ENCODE results near the gene TYSND1. TPM values are rescaled to one million over a fixed set of nuclear protein-coding genes. Genes with fewer than 3 reads are reported as not detected.

The TYSND1 gene
- total and polyA plus RNA-seq, 2 of the 13 experiments (the other 11 are each of a cell fraction or from before 2014, with no cell fraction given): 3.3 to 8.9 TPM

GRCh38 chr10:70090951-70091350, 55.5 kb downstream of the TYSND1 start (continued):
- TF ChIP-seq ZNF720 (CRISPR knock-in tag; IDR thresholded peaks at IDR 0.05): no peak
- no peak for TF ChIP-seq ZNF629 (CRISPR knock-in tag; conservative IDR thresholded peaks at IDR 0.05)
- no peak for TF ChIP-seq ZNF101 (CRISPR knock-in tag; IDR thresholded peaks at IDR 0.05; ENCODE audit: borderline replicate concordance, low read depth)
- TF ChIP-seq ONECUT2 (CRISPR knock-in tag; IDR thresholded peaks at IDR 0.05): peak; percentile 89
- peak; percentile 97 for TF ChIP-seq BCL6 (CRISPR knock-in tag; IDR thresholded peaks at IDR 0.05)
- no peak for TF ChIP-seq ZNF20 (CRISPR knock-in tag; IDR thresholded peaks at IDR 0.05)
- no peak for TF ChIP-seq TBP (CRISPR knock-in tag; IDR thresholded peaks at IDR 0.05)
- 0 out of 2 replicates have a peak, but pooled peaks have one; percentile 30 for TF ChIP-seq HOXA5 (CRISPR knock-in tag; IDR thresholded peaks at IDR 0.05)
- TF ChIP-seq SP5 (CRISPR knock-in tag; IDR thresholded peaks at IDR 0.05; ENCODE audit: borderline replicate concordance, low read depth): peak; percentile 62; the same call in 1 of the 2 replicates
- TF ChIP-seq PPARG (CRISPR knock-in tag; conservative IDR thresholded peaks at IDR 0.05): peak; percentile 96
- peak; percentile 30; the same call in 1 of the 2 replicates for TF ChIP-seq FOXK2 (IDR thresholded peaks at IDR 0.05)
- TF ChIP-seq, protein P1, sequence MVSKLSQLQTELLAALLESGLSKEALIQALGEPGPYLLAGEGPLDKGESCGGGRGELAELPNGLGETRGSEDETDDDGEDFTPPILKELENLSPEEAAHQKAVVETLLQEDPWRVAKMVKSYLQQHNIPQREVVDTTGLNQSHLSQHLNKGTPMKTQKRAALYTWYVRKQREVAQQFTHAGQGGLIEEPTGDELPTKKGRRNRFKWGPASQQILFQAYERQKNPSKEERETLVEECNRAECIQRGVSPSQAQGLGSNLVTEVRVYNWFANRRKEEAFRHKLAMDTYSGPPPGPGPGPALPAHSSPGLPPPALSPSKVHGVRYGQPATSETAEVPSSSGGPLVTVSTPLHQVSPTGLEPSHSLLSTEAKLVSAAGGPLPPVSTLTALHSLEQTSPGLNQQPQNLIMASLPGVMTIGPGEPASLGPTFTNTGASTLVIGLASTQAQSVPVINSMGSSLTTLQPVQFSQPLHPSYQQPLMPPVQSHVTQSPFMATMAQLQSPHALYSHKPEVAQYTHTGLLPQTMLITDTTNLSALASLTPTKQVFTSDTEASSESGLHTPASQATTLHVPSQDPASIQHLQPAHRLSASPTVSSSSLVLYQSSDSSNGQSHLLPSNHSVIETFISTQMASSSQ (IDR thresholded peaks at IDR 0.05; ENCODE audit: low read depth): peak; percentile 97
- TF ChIP-seq, protein P1 (CRISPR knock-in tag; IDR thresholded peaks at IDR 0.05; ENCODE audit: borderline replicate concordance): peak; percentile 98
- 0 out of 2 replicates have a peak, but pooled peaks have one; percentile 9 for TF ChIP-seq ZNF709 (CRISPR knock-in tag; IDR thresholded peaks at IDR 0.05)
- peak; percentile 22; the same call in 1 of the 2 replicates for TF ChIP-seq MNT (IDR thresholded peaks at IDR 0.05)
- no peak for TF ChIP-seq ZNF317 (CRISPR knock-in tag; IDR thresholded peaks at IDR 0.05)
- no peak for TF ChIP-seq TCF12 (IDR thresholded peaks at IDR 0.05)
- 0 out of 2 replicates have a peak, but pooled peaks have one; percentile 27 for TF ChIP-seq TCF12 (CRISPR knock-in tag; IDR thresholded peaks at IDR 0.05)
- TF ChIP-seq SPEN (CRISPR knock-in tag; IDR thresholded peaks at IDR 0.05; ENCODE audit: low read depth): peak; percentile 72
- peak; percentile 71; the same call in 1 of the 2 replicates for TF ChIP-seq SMAD3 (CRISPR knock-in tag; IDR thresholded peaks at IDR 0.05)
- peak; percentile 52; the same call in 1 of the 2 replicates for TF ChIP-seq ZMYM4 (CRISPR knock-in tag; IDR thresholded peaks at IDR 0.05)
- TF ChIP-seq MIER3 (CRISPR knock-in tag; IDR thresholded peaks at IDR 0.05; ENCODE audit: borderline replicate concordance): peak; percentile 77; the same call in 1 of the 2 replicates
- TF ChIP-seq TCF7 (IDR thresholded peaks at IDR 0.05; ENCODE audit: low read depth): peak; percentile 45; the same call in 1 of the 2 replicates
- TF ChIP-seq, protein P2, sequence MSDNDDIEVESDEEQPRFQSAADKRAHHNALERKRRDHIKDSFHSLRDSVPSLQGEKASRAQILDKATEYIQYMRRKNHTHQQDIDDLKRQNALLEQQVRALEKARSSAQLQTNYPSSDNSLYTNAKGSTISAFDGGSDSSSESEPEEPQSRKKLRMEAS (IDR thresholded peaks at IDR 0.05): peak; percentile 67
- peak; percentile 27; the same call in 1 of the 2 replicates for TF ChIP-seq HMG20B (CRISPR knock-in tag; conservative IDR thresholded peaks at IDR 0.05)
- TF ChIP-seq CEBPB (IDR thresholded peaks at IDR 0.05; ENCODE audit: borderline replicate concordance, low read depth, low read length): peak; percentile 54; the same call in 1 of the 2 replicates

Measured in HepG2 (cell line).